WI38 (cell line): ENCODE measurements around the gene IGSF9B.

Experiments
- H3K4me3 ChIP-seq: 2 replicates; pipeline ENCODE4 v1.5.1; 2011; ENCODE audit warnings: low read depth, mild to moderate bottlenecking, control low read depth, low read length
- TF ChIP-seq, protein P1 (sequence below): IDR thresholded peaks from 2 replicates; pipeline ENCODE4 v1.5.1; 2012; ENCODE audit warnings: low read depth, mild to moderate bottlenecking, control low read depth, low read length

Gene IGSF9B

DNA sequence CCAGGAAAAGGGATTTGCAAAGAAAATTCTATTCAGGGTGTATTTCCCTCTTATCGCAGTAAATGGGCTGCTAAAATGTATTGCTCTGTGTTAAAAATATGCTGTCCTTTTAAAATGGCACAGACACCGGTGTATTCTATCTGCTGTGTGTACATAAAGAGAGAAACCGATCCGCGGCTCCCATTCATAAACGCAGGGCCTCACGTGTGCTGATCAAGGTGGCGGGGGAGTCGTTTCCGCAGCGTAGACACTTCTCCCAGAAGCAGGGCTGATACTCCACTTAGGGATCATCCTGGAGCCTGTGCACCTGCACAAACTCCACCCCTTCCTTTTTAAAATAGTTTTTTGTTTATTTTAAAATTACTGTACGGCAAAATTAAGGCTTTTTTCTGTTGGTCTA is 26.1 kb upstream of the IGSF9B start:
- TF ChIP-seq, protein P1, sequence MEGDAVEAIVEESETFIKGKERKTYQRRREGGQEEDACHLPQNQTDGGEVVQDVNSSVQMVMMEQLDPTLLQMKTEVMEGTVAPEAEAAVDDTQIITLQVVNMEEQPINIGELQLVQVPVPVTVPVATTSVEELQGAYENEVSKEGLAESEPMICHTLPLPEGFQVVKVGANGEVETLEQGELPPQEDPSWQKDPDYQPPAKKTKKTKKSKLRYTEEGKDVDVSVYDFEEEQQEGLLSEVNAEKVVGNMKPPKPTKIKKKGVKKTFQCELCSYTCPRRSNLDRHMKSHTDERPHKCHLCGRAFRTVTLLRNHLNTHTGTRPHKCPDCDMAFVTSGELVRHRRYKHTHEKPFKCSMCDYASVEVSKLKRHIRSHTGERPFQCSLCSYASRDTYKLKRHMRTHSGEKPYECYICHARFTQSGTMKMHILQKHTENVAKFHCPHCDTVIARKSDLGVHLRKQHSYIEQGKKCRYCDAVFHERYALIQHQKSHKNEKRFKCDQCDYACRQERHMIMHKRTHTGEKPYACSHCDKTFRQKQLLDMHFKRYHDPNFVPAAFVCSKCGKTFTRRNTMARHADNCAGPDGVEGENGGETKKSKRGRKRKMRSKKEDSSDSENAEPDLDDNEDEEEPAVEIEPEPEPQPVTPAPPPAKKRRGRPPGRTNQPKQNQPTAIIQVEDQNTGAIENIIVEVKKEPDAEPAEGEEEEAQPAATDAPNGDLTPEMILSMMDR: no peak
- H3K4me3 ChIP-seq: no peak overlapping the region

DNA sequence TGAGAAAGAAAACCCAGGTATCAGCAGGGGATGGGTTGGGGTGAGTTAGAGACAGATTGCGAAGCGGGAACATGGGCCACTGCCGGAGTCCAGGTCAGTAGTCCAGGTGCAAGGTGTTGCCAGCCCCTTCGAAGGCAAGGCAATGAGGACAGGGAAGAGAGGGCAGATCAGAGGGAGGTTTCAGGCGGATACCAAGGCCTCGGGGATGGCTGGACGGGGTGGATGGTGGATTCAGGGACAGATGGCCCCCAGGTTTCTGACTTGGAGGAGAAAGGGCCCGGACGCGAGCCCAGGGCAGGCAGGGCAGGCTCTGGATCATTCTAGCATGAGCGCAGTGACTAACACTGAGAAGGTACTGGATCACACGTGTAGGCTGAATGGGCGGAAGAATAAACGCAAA is 25.4 kb upstream of the IGSF9B start:
- TF ChIP-seq, protein P1: no peak

DNA sequence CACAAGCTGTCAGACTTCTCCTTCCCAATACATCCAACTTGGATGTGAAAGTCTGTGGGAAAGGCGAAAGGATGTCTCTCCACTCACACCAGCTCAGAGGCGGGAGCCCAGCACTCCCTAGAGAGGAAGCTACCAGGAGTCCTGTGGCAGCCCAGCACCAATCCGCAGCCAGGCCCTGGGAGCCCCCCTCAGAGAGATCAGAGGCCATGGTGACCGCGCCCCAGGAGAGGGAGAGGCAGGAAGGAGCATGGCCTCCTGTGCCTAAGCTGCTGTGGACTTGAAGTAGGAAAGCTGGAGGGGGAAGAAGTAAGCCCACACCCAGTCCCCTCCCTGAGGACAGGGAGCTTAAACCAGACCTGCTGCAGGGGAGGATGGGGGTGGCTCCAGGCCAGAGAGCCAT is 24.4 kb upstream of the IGSF9B start:
- no peak overlapping the region for H3K4me3 ChIP-seq
- TF ChIP-seq, protein P1: no peak

More for the DNA sequence above, 25.4 kb upstream of the IGSF9B start:
- H3K4me3 ChIP-seq: no peak overlapping the region

DNA sequence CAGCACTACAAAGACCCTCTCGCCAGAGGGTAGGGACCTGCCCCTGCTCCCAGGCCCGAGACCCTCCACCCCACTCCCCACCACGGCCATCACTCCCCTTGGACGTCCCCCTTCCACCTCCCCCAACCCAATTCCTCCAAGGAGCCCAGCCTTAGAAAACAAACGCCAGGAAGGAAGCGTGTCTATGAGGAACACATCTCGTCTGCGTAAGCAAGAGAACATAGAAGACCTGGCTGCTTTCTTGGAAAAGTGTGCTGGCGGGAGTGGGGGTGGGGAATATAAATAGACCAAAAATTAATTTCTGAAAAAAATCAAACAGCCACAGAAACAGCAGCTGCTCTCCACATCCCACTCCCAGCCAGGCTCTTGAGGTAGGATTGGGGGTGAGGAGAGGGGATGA is 23.9 kb upstream of the IGSF9B start:
- no peak overlapping the region for H3K4me3 ChIP-seq
- TF ChIP-seq, protein P1: no peak

DNA sequence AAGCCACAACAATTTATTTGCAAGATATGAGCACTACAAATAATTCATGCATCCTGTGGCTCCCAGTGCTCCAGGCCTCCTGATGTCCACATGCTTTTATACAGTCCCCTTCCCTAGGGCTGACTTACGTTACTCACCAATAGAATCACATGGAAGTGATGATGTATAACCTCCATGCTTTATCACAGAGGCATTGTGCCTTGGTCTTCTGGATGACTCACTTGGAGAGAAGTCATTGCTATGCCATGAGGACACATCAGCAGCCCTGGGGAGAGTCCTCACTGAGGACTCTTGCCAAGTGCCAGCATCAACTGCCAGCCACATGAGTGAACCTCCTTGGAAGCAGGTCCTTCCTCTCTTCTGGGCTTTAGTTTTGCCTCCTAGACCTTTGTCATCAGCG is 22.0 kb upstream of the IGSF9B start:
- TF ChIP-seq, protein P1: no peak
- H3K4me3 ChIP-seq: no peak overlapping the region

DNA sequence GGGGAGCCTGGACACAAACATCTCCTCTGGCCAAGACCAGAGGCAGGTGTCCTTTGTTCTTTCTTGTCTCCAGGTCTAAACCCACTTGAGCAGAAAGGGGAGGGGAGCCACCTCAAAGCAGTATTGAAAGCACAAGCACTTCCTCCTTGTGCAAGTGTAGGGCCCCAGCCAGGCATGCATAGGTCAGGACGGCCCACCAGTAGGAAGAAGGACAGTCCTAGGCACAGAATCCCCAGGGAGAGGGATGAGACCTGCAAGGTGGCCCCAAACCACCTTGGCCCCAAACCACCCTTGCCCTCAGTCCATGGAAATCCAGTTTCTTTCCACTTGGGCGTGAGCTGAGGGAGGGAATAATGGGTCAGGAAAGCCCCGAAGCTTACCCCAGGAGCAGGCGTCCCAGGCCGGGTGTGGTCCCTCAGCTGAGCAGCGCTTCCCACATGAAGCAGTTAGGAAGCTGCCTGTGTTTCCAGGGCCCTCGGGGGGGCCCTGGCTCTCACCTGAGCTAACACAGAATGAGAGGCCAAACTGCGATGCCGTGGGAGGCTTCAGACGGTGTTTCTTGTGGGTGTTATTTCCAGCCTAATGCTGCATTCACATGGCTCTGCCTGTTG is 20.4 kb upstream of the IGSF9B start:
- H3K4me3 ChIP-seq: no peak overlapping the region
- TF ChIP-seq, protein P1: no peak

DNA sequence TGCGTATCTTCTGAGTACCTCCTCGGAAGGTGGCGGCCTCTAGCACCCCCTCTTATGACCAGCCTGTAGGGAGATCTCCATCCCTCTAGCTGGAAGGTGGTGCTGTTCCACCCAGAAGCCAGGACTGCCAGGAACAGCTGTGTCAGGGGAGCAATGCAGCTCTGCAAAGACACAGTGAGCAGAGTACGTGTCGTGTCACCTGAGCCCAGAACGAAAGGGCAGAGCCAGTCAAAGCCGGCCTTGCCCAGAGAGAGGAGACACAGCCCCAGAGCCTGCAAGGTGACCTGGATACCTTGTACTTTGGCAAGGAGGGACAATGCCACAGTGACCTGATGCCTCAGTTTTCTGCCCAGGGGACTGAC is 18.7 kb upstream of the IGSF9B start:
- TF ChIP-seq, protein P1: no peak
- no peak overlapping the region for H3K4me3 ChIP-seq
